GM21723 (cell line): ENCODE data around the gene HDAC4.

Source experiments
- ATAC-seq: cut with Tn5 transposase; IDR thresholded peaks from one replicate; pipeline ENCODE4 v1.9.1; 2021; ENCODE audit warnings: mild to moderate bottlenecking, moderate library complexity; ENCODE audit not compliant: unreplicated experiment

HDAC4 gene

GRCh38 chr2:239259603-239260298, 141.1 kb downstream of the HDAC4 start:
- ATAC-seq, result no peak

GRCh38 chr2:239259173-239259572, 141.6 kb downstream of the HDAC4 start:
- ATAC-seq, result no peak

- ATAC-seq, result no peak
Measured at GRCh38 chr2:239258248-239258647, 142.6 kb downstream of the HDAC4 start.

- ATAC-seq, result no peak
Measured at GRCh38 chr2:239257511-239257937, 143.3 kb downstream of the HDAC4 start.

DNA sequence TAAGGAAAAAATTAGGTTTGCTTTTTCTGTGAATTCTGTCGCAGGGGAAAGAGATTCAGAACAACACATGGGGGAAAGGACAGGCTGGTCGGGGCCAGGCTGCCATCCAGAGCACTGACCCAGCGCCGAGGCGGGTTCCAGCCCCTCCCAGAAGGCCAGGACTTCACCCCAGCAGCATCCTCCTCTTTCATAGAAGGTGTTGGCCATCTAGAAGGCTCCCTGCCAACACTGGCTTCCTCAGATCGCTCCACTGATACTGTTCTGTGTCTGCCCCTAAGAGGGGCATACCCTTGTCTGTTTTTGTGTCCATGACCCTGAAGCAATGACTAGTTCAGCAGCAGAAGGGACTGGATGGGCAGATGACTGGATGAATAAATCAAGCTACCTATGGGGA, 144.5 kb downstream of the HDAC4 start:
- ATAC-seq, result no peak

DNA sequence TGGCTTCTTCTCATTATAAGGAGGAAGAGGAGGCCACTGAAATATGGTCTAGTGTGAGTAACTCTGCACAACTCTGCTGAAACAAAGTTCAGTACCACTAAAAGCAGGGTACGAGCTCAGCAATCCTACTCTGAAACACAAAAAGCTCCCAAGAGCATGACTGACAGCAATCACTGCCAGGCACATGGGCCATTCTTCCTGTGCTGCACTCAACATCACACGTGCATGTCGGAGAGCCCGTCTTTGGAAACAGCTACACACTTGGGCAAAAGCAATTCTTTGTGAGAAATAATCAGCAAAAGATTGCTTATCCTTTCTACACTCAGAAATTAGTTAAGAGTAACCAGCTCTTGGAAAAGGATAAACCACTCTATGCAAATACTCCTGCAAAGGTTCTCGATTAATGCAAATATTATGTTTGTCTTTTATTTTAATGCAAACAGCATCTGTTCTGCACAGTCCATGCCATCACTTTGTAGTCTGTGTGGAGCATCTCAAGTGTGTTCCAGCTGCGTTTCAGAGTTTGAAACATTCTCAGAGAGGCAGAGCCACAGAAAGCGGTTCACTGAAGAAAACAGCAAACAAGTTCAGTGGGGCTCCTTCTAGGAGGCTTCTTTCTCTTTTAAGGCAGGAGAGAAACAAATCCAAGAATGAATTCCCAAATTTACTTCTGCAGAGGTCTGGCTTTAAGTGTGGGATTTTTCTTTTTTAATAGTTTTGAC, 145.0 kb downstream of the HDAC4 start:
- no peak for ATAC-seq

DNA sequence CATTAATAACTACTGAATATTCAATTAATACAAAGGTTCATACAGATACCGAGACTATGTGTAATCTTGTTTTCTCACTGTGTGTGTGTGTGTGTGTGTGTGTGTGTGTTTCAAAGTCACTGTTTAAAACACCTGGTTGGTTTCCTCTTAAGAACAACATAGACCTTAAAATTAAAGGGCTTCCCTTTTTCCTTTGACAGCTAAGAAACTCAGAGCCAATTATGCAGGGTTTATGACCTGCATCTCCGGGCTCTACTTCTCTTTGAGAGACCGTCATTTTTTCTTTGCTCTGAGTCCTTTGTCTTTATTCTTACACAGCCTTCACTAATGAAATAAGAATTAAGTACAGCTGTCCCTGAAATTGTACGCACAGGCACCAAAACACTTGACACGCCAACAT, 145.6 kb downstream of the HDAC4 start:
- ATAC-seq, result no peak

DNA sequence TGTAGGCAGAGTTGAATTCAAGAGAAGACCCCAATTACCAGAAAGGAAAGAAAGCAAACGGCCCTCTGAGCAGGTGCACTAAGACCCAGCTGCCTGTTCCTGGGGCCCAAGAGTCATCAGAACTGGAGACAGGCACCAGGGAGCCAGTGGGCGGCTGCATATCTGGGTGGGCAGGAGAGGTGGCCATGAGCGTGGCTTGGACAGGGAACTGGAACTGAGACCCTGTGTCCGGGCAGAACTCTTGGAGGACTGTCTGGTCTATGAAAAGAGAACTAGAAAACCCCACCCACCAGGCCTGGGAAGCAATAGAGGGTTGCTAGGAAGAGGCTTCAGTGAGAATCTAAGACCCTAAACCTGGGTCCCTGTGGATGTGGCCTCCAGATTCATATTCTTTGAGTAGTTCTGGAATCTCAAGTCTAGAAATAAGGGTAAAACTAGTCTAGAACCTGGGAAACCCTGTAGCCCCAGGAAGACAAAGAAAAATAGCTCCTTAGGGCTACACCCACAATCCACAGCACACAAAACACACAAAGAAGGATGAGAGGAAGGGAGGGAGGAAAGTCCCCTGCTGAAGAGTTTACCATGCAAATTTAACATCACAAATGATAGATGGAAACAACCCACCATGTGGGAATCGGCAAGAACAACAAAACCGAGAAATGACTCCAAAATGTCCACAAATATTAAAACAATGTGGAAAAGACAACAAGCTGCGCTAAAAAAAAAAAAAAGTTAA, 147.0 kb downstream of the HDAC4 start:
- ATAC-seq, result peak; percentile 15

- peak; percentile 83 for ATAC-seq
Measured at GRCh38 chr2:239253264-239253663, 147.6 kb downstream of the HDAC4 start.

GRCh38 chr2:239252801-239253200, 148.0 kb downstream of the HDAC4 start:
- no peak for ATAC-seq

GRCh38 chr2:239252393-239252792, 148.4 kb downstream of the HDAC4 start:
- no peak for ATAC-seq

- ATAC-seq, result no peak
Measured at GRCh38 chr2:239251971-239252370, 148.8 kb downstream of the HDAC4 start.

- no peak for ATAC-seq
Measured at GRCh38 chr2:239250216-239251081, 150.4 kb downstream of the HDAC4 start.

DNA sequence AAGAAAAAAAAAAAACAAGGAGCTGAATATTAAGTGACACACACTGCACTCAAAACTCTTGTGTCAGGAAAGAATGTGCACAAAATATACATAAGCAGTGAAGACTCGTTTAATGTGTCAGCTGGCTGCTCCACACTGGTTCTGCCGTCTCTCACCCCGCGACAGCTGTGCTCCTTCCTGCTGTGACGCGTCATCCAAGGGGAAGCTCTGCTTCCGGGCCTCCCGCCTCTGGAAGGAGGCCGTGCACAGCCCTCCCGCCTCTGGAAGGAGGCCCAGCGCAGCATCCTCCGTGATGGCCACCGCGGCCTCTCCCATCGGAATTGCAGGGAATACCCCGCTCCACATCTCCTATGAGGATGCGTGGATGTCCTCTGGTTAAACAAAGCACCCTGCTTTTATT, 151.0 kb downstream of the HDAC4 start:
- ATAC-seq, result no peak

GRCh38 chr2:239249048-239249447, 151.8 kb downstream of the HDAC4 start:
- ATAC-seq, result no peak

DNA sequence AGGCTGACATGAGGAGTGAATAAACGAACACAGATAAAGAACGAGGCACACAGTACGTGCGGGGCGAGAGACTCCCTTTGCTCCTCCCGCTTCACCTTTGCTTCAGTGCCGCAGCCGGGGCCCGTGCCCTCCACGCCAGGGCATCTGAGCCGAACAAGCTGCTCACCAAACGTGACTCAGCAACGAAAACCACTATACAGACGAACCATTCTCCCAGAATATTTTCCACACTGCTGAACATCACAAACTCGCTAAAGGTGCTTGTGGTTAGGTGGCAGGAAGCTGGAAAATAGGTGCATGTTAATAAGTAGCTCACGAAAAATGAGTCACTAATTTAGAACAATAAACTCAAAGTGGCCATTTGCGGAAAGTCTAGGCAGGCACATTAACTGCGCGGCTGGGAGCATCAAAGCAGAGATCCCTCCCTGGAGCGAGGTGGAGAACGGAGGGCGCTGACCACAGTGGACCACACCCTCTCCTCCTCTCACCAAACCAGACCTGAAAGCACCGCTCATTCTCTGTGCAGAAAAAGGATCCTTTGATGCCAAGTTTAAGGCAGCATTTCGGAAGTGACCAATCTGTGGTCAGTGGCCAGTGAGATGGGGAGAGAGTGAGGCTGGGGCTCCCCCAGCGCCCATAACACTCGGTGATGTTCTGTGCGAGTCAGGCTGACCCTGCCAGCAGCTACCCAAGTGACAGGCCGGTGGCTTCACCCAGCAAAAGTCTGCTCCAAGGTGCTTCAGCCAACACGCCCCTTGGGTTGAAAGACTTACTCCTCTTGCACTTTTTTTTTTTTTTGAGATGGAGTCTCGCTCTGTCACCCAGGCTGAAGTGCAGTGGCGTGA, 153.2 kb downstream of the HDAC4 start:
- ATAC-seq, result no peak

- no peak for ATAC-seq
Measured at GRCh38 chr2:239246723-239247122, 154.1 kb downstream of the HDAC4 start.

DNA sequence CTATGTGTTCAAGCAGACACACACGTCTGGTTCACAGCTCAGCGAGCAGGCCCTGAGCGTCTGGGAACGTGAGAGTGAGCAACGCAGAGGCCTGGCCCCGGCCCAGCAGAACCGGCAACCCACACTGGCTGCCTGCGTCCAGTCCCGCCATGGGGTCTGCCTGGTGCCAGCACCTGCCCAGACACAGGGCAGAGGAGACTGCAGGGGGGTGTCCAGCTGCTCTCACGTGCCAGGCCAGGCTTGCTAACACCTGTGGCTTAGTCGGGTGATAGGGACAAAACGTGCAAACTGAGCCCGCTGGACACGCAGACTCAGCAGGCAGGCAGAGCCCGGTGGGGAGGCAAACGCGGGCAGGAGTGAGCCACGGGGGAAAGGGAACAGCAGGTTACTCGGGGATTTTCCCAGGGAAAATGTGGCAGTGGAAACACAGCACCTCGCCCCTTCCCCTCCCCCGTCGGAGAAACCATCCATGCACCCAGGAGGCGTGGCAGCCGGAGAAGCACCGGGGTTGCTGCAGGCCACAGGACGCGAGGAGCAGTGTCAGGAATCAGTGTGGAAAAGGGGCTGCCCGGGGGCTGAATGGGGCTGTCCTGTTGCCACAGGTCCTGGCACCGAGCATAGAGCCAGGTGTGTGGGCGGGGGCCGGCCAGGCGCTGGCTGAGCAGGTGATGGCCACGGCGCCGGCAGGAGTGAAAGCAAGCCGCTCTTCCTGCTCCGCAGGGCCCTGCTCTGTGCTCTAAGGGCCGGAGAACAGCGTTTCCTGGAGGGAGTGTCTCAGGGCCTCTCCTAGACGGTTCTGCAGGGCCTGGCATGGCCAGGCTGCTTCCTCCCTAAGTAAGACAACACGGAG, 154.7 kb downstream of the HDAC4 start:
- ATAC-seq, result no peak

- ATAC-seq, result no peak
Measured at GRCh38 chr2:239245107-239245506, 155.7 kb downstream of the HDAC4 start.
